SW 1271 (cell line): Measurements from ENCODE around the gene FCMR.
"Not testable (repeated sequence)": the region's sequence is repeated elsewhere in the genome, so short reads cannot be mapped to it uniquely, and the experiment has no call there.

ENCODE experiments used
- DNase-seq, 2 experiments: peaks; one replicate each; lab custom pipeline; 2025; lab: John Stamatoyannopoulos, UW

Gene FCMR

GRCh38 chr1:206873603-206874188, 48.0 kb downstream of the FCMR start:
- DNase-seq: no peak

- no peak for DNase-seq
These were observed 49.6 kb downstream of the FCMR start for GRCh38 chr1:206872139-206872538.

- no peak for DNase-seq
These were observed 53.5 kb downstream of the FCMR start for GRCh38 chr1:206868264-206868663.

GRCh38 chr1:206867716-206868115, 54.0 kb downstream of the FCMR start:
- DNase-seq: no peak

GRCh38 chr1:206867239-206867638, 54.5 kb downstream of the FCMR start:
- DNase-seq: no peak

GRCh38 chr1:206866062-206866461, 55.7 kb downstream of the FCMR start:
- DNase-seq: no peak

GRCh38 chr1:206864939-206865671, 56.6 kb downstream of the FCMR start, which contains the start of gene IL20:
IL20 (plus strand) TSS chr1:206865623; CDS start chr1:206865853, 230 bp downstream.
- DNase-seq: no peak

- no peak for DNase-seq
These were observed 58.5 kb downstream of the FCMR start for GRCh38 chr1:206863266-206863665.

GRCh38 chr1:206860165-206860564, 61.6 kb downstream of the FCMR start:
- no peak for DNase-seq

- no peak for DNase-seq
These were observed 62.6 kb downstream of the FCMR start for GRCh38 chr1:206859082-206859521.

GRCh38 chr1:206856674-206857464, 64.9 kb downstream of the FCMR start:
- no peak for DNase-seq

GRCh38 chr1:206855859-206856258, 65.9 kb downstream of the FCMR start:
- no peak for DNase-seq

- DNase-seq: no peak
These were observed 67.2 kb downstream of the FCMR start for GRCh38 chr1:206854401-206855129.

- not testable (repeated sequence) for DNase-seq
These were observed 68.0 kb downstream of the FCMR start for GRCh38 chr1:206853696-206854095.
